Endothelial cell of umbilical vein (primary cell): ENCODE data around the gene TMEM178B. TPM values are rescaled to one million over a fixed set of nuclear protein-coding genes. Genes with fewer than 3 reads are reported as not detected.

ENCODE experiments used
- BruUV-seq: library from RNA; stranded (reverse); fragments of 400-500 nt; replicated peaks from 2 replicates; lab custom pipeline; 2021; lab: Mats Ljungman, UMichigan
- CTCF ChIA-PET: fragments of 300-600, 350-600 bp; sonication (Branson Sonifier 250); formaldehyde crosslinking; loops from one replicate; lab custom pipeline; 2021; ENCODE audit warnings: antibody characterized with exemption, inconsistent platforms; lab: Charles Lee
- POLR2A ChIA-PET: fragments of 300-600, 350-600 bp; sonication (Branson Sonifier 250); formaldehyde crosslinking; loops from one replicate; lab custom pipeline; 2021; ENCODE audit warnings: antibody characterized with exemption, inconsistent platforms; lab: Charles Lee
- DNase-seq: peaks from one replicate; pipeline ENCODE4 v3.0.0-alpha.2; 2011; ENCODE audit warnings: low read depth, low spot score
- FAIRE-seq: peaks from 2 replicates; lab custom pipeline; 2011; peaks lifted over from hg19 to GRCh38; lab: Jason Lieb, UNC
- H2AFZ ChIP-seq: 2 replicates; pipeline ENCODE4 v1.6.0; 2012; ENCODE audit warnings: low read depth, low read length, control low read depth, inconsistent platforms
- H3K27ac ChIP-seq: 2 replicates; pipeline ENCODE4 v1.5.1; 2011; ENCODE audit warnings: low read depth, mild to moderate bottlenecking, control low read depth, low read length, moderate library complexity; ENCODE audit not compliant: insufficient read depth
- H3K27me3 ChIP-seq, 2 experiments: 2 replicates each; pipeline versions ENCODE4 v1.6.0 to v1.6.1; 2011; ENCODE audit warnings: low read length in 2 of 2, mixed read lengths in 1 of 2; ENCODE audit not compliant: control insufficient read depth in 2 of 2, insufficient read depth in 2 of 2
- H3K36me3 ChIP-seq, 2 experiments: 2 replicates in 1 of 2; 3 replicates in 1 of 2; pipeline ENCODE4 v1.5.1; 2011; ENCODE audit warnings: low read length in 2 of 2, mild to moderate bottlenecking in 1 of 2, moderate library complexity in 1 of 2; ENCODE audit not compliant: control insufficient read depth in 2 of 2, insufficient read depth in 2 of 2; ENCODE audit errors: extremely low read depth in 1 of 2
- H3K4me1 ChIP-seq: 3 replicates; pipeline ENCODE4 v1.5.1; 2011; ENCODE audit warnings: mild to moderate bottlenecking, low read length; ENCODE audit not compliant: control insufficient read depth, insufficient read depth; ENCODE audit errors: extremely low read depth
- H3K4me2 ChIP-seq: 2 replicates; pipeline ENCODE4 v1.6.1; 2011; ENCODE audit warnings: low read length, control low read depth, mixed read lengths; ENCODE audit not compliant: insufficient read depth
- H3K4me3 ChIP-seq, 3 experiments: fragments of 200-600 bp in 1 of 3; sonication (generic), shearing (Covaris generic) in 1 of 3; replicated peaks in 1 of 3; 2 replicates each; pipeline ENCODE4 v1.5.1; 2011 to 2016; ENCODE audit warnings: control low read depth in 3 of 3, low read length in 3 of 3, mild to moderate bottlenecking in 2 of 3, inconsistent platforms in 1 of 3, low read depth in 1 of 3, moderate library complexity in 1 of 3; ENCODE audit not compliant: insufficient read depth in 1 of 3
- H3K79me2 ChIP-seq: 2 replicates; pipeline ENCODE4 v1.6.0; 2012; ENCODE audit warnings: low read length, inconsistent platforms; ENCODE audit not compliant: control insufficient read depth, insufficient read depth
- H3K9ac ChIP-seq: replicated peaks from 2 replicates; pipeline ENCODE3; 2011; ENCODE audit warnings: low read length, control low read depth; ENCODE audit not compliant: insufficient read depth; ENCODE audit errors: extremely low read depth
- H3K9me1 ChIP-seq: replicated peaks from 3 replicates; pipeline ENCODE4 v1.6.0; 2011; ENCODE audit warnings: mild to moderate bottlenecking, low read length; ENCODE audit not compliant: control insufficient read depth, insufficient read depth; ENCODE audit errors: extremely low read depth
- H3K9me3 ChIP-seq: replicated peaks from 2 replicates; pipeline ENCODE4 v1.5.1; 2012; ENCODE audit warnings: low read length, inconsistent platforms; ENCODE audit not compliant: control insufficient read depth, insufficient read depth
- H4K20me1 ChIP-seq: replicated peaks from 2 replicates; pipeline ENCODE3; 2011; ENCODE audit warnings: mild to moderate bottlenecking, low read length; ENCODE audit not compliant: control insufficient read depth, insufficient read depth; ENCODE audit errors: extremely low read depth
- CTCF ChIP-seq, 2 donors: IDR thresholded peaks; 1 replicate in 1 of 2; 2 replicates in 1 of 2; pipeline ENCODE4 v1.5.1; 2011; ENCODE audit warnings: low read length in 2 of 2, mild to moderate bottlenecking in 2 of 2, moderate library complexity in 2 of 2, control low read depth in 1 of 2, inconsistent platforms in 1 of 2, low read depth in 1 of 2; ENCODE audit not compliant: insufficient read depth in 1 of 2; ENCODE audit errors: extremely low read depth in 1 of 2
- EZH2 ChIP-seq: IDR thresholded peaks from 2 replicates; pipeline ENCODE4 v1.6.1; 2012; ENCODE audit warnings: borderline replicate concordance, low read depth, mild to moderate bottlenecking, moderate library complexity, low read length, inconsistent platforms; ENCODE audit not compliant: severe bottlenecking
- FOS ChIP-seq: IDR thresholded peaks from 2 replicates; pipeline ENCODE4 v1.6.1; 2011; ENCODE audit warnings: mild to moderate bottlenecking, low read length, moderate library complexity, borderline replicate concordance; ENCODE audit not compliant: insufficient read depth
- GATA2 ChIP-seq: IDR thresholded peaks from 2 replicates; pipeline ENCODE4 v1.7.0; 2011; ENCODE audit warnings: low read depth, mild to moderate bottlenecking, moderate library complexity, mixed read lengths, low read length; ENCODE audit not compliant: insufficient read length, insufficient read depth
- JUN ChIP-seq: IDR thresholded peaks from 2 replicates; pipeline ENCODE4 v1.6.1; 2011; ENCODE audit warnings: borderline replicate concordance, low read depth; ENCODE audit not compliant: insufficient read length, insufficient read depth
- MAX ChIP-seq: IDR thresholded peaks from 2 replicates; pipeline ENCODE4 v1.6.1; 2011; ENCODE audit not compliant: insufficient read depth, insufficient read length
- MYC ChIP-seq: IDR thresholded peaks from one replicate; pipeline ENCODE4 v1.6.1; 2011; ENCODE audit warnings: mild to moderate bottlenecking, low read depth, low read length
- POLR2A ChIP-seq: IDR thresholded peaks from 2 replicates; pipeline ENCODE4 v1.6.1; 2012; ENCODE audit warnings: low read depth, mild to moderate bottlenecking, control low read depth, low read length
- POLR2AphosphoS5 ChIP-seq: IDR thresholded peaks from 2 replicates; pipeline ENCODE4 v1.6.1; 2012; ENCODE audit warnings: low read depth, mild to moderate bottlenecking, control low read depth, low read length, moderate library complexity; ENCODE audit not compliant: insufficient read depth
- dilution Hi-C: fragments of 300-500 bp; cut with MboI; formaldehyde crosslinking; loops from one replicate; pipeline ENCODE4 v1.15.0; 2019; ENCODE audit warnings: low sequenced_read_pairs; ENCODE audit not compliant: extremely low pct_ligation_motif_present
- intact Hi-C: fragments of 100-400 bp; cut with micrococcal nuclease; formaldehyde crosslinking; loops from one replicate; pipeline ENCODE4 v1.10.0; 2022
- polyA plus RNA-seq, 4 experiments: library from polyadenylated mRNA; depleted of rRNA in 3 of 4; stranded (reverse) in 3 of 4; unstranded in 1 of 4; fragments of >200 nt; gene quantifications; 2 replicates each; pipeline versions ENCODE4 v1.2.1 to v1.2.3, GENCODE V29; 2011 to 2012; ENCODE audit warnings: missing spikeins in 1 of 4
- total RNA-seq: library from RNA; stranded (reverse); gene quantifications from 2 replicates; pipeline ENCODE4 v1.2.3, GENCODE V29; 2021

The TMEM178B gene
- total and polyA plus RNA-seq, 2 donors (not counting 3 experiments of a cell fraction or from before 2014, with no cell fraction given), result not detected

DNA sequence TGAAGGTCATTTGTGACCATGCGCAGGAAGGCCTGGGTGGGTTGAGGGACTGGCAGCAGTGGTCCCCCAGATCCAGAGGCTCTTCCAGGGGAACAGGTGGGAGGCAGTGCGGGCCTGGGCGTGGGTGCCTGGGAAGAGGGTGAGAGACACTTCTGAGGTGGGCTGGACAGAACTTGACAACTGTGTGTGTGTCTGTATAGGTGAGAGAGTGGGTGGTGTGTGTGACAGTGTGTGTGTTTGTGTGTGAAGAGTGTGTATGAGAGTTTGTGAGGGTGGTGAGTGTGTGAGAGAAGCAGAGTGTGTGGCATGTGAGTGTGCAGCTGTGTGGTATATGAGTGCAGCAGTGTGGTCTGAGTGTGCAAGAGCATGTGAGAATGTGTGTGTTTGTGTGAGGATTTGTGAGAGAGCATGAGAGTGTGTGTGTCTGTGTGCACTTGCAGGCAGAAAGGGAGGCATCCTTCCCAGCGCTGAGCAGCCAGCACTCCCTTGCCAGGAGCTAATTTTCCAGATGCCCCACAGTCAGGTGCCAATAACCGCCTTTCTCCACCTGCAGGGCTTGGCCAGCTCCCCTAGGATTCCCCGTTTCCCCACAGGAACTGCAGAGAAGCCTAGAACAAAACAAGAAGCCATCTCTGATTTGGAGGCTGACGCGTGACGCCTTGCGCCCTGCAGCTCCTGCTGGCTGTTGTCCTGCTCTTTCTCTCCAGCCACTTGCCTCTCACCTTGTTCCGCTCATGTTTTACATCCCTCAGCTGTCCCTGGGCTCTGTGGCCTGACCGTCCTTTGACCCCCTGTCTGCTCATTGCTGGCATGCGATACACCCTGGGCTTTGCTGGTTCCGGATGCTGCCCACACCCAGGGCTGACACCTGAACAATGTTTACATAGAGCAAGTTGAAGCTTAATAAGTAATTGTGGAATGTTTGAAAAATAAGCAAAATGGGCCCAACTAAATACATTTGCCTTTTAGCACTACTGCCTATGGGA is 88.0 kb downstream of the TMEM178B start:
- POLR2A ChIA-PET, result no interaction called here
- H3K9me3 ChIP-seq, result peaks cover 2% of the 10 kb centered on the region
- no peak overlapping the region for H2AFZ ChIP-seq
- no peaks in the 10 kb centered on the region for H3K4me1 ChIP-seq
- intact Hi-C loops (no loop called here), dilution Hi-C loops (no loop called here)
- no TSS peak for BruUV-seq
- H3K27me3 ChIP-seq, result no peaks in the 10 kb centered on the region
- FAIRE-seq (no peak), DNase-seq (no peak)
- no peaks in the 10 kb centered on the region for H4K20me1 ChIP-seq
- no peaks in the 10 kb centered on the region for H3K9me1 ChIP-seq
- H3K27ac ChIP-seq, result no peak overlapping the region
- TF ChIP-seq POLR2AphosphoS5 (no peak), MAX (no peak), GATA2 (no peak), JUN (no peak), POLR2A (no peak), FOS (no peak), EZH2 (no peak), MYC (no peak), CTCF (IDR thresholded peaks at IDR 0.05; ENCODE audit: extremely low read depth in 1 of 2, insufficient read depth in 1 of 2, low read depth in 1 of 2, low read length in 2 of 2) (no peak)
- no peak overlapping the region for H3K4me2 ChIP-seq
- H3K36me3 ChIP-seq, result no peaks in the 10 kb centered on the region
- H3K4me3 ChIP-seq, result no peak overlapping the region
- no peak overlapping the region for H3K9ac ChIP-seq
- CTCF ChIA-PET, result no interaction called here
- no peaks in the 10 kb centered on the region for H3K79me2 ChIP-seq
